AG09309 (cell line): ENCODE measurements around the gene OOSP4B.

Experiments used
- DNase-seq: peaks from one replicate; pipeline ENCODE4 v3.0.0-alpha.2; 2010; ENCODE audit warnings: low read depth
- H3K4me3 ChIP-seq: 2 replicates; pipeline ENCODE4 v1.5.1; 2011; ENCODE audit warnings: mild to moderate bottlenecking, low read depth, low read length, moderate library complexity; ENCODE audit not compliant: control insufficient read depth
- TF ChIP-seq, protein P1 (sequence below): IDR thresholded peaks from 2 replicates; pipeline ENCODE4 v1.5.1; 2011; ENCODE audit warnings: mild to moderate bottlenecking, low read depth, low read length, inconsistent platforms; ENCODE audit not compliant: insufficient read depth, control insufficient read depth; ENCODE audit errors: missing control alignments

OOSP4B gene

DNA sequence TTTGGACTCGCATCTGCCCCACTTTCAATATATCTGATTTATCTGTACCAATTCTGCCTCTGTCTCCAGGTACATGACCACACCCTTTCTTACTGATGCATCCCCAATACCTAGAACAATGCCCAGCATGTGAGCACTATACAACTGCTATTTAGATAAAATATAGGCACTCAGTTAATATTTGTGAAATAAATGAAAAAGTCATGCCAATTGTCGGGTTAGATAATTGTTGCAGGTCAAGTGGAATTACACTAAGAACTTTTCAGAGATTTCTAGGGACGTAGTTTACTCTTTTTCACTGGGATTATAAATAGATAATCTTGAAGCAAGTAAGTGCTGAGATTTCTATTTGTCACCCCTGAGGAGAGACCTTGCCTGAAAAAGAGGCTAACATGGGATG lies 32.6 kb upstream of the OOSP4B start:
- H3K4me3 ChIP-seq: no peak overlapping the region
- no peak for DNase-seq
- TF ChIP-seq, protein P1, sequence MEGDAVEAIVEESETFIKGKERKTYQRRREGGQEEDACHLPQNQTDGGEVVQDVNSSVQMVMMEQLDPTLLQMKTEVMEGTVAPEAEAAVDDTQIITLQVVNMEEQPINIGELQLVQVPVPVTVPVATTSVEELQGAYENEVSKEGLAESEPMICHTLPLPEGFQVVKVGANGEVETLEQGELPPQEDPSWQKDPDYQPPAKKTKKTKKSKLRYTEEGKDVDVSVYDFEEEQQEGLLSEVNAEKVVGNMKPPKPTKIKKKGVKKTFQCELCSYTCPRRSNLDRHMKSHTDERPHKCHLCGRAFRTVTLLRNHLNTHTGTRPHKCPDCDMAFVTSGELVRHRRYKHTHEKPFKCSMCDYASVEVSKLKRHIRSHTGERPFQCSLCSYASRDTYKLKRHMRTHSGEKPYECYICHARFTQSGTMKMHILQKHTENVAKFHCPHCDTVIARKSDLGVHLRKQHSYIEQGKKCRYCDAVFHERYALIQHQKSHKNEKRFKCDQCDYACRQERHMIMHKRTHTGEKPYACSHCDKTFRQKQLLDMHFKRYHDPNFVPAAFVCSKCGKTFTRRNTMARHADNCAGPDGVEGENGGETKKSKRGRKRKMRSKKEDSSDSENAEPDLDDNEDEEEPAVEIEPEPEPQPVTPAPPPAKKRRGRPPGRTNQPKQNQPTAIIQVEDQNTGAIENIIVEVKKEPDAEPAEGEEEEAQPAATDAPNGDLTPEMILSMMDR: no peak

DNA sequence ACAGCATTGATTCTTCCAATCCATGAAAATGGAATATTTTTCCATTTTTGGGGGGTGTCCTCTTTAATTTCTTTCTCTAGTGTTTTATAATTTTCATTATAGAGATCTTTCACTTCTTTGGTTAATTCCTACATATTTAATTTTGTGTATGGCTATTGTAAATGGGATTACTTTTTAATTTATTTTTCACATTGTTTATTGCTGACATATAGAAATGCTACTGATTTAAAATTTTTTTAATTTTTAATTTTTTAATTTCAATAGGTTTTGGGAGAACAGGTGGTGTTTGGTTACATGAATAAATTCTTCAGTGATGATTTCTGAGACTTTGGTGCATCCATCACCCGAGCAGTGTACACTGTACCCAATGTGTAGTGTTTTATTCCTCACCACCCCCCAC lies 26.6 kb upstream of the OOSP4B start:
- no peak for DNase-seq
- TF ChIP-seq, protein P1: no peak
- no peak overlapping the region for H3K4me3 ChIP-seq

DNA sequence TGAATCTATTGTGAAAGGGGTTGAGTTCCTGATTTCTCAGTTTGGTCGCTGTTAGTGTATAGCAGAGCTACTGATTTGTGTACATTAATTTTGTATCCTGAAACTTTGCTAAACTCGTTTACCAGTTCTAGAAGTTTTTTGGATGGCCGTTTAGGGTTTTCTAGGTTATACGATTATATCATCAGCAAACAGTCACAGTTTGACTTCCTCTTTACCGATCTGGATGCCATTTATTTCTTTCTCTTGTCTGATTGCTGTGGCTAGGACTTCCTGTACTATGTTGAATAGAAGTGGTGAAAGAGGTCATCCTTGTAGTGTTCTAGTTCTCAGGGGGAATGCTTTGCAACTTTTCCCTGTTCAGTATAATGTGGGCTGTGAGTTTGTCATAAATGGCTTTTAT lies 24.6 kb upstream of the OOSP4B start:
- H3K4me3 ChIP-seq: no peak overlapping the region
- no peak for DNase-seq
- TF ChIP-seq, protein P1: no peak

DNA sequence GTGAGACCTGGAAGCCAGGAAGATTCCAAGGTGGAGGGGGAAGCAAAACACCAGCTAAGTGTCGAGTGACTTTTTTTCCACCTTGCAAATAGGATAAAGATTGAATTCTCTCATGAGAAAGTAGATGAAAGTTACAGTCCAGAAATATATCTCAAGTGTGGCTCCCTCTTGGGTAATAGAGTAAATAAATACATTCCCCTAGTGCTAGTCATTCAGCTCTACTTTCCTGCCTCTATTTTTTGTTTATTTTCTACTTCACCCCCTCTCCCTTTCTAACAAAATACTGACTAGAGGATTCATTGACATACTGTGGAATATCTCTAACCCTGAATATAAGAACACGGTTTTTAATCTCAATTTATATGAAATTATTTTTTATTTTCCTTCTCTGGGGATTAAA lies 19.2 kb upstream of the OOSP4B start:
- H3K4me3 ChIP-seq: no peak overlapping the region
- TF ChIP-seq, protein P1: no peak
- DNase-seq: no peak

DNA sequence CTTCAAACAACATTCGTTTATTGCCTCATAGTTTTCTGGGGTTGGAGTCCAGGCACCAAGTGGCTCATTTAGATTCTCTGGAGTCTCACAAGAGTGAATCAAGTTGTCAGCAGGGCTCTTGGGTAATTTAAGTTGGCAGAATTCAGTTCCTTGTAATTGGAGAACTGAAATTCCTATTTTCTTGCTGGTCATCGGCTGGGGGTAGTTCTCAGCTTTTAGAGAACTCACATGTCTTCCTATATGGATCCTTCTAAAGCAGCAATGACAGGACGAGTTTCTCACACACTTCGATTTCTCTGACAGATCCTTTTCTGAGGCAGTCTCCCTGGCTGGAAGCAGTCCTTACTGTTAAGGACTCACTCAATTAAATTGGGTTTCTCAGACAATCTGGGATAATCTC lies 17.3 kb upstream of the OOSP4B start:
- no peak overlapping the region for H3K4me3 ChIP-seq
- TF ChIP-seq, protein P1: no peak
- no peak for DNase-seq

DNA sequence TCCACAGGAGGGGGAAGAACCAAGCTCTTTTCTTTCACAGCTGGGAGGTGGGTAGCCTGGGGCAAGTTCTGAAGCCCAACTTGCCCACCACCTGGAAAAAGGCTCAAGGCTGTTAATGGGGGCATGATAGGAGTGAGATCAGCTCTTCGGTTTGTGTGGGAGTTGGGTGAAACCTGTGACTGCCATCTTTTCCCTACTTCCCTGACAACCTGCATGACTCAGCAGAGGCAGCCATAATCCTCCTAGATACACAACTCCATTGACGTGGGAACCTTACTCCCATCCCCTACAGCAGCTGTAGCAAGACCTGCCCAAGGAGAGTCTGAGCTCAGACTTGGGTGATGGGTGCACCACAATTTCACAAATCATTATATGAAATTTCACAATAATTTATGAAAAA lies 13.3 kb upstream of the OOSP4B start:
- no peak for DNase-seq
- TF ChIP-seq, protein P1: no peak
- H3K4me3 ChIP-seq: no peak overlapping the region

DNA sequence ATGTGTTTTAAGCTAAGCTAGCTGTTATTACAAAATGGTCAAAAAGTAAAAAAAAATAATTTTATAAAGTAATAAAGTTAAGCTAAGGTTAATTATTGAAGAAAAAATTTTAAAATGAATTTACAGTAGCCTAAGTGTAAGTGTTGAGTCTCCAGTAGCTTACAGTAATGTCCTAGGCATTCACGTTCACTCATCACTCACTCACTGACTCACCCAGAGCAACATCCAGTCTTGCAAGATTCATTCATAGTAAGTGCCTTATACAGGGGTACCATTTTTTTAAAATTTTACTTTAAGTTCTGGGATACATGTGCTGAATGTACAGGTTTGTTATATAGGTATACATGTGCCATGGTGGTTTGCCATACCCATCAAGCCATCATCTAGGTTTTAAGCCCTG lies 11.6 kb upstream of the OOSP4B start:
- DNase-seq: no peak
- TF ChIP-seq, protein P1: no peak
- H3K4me3 ChIP-seq: no peak overlapping the region
